Right renal cortex interstitium (tissue), 3 donors: ENCODE measurements around the gene NMRK2. TPM values are rescaled to one million over a fixed set of nuclear protein-coding genes. Genes with fewer than 3 reads are reported as not detected.
"Not testable (repeated sequence)": the region's sequence is repeated elsewhere in the genome, so short reads cannot be mapped to it uniquely, and the experiment has no call there.

Source experiments
- DNase-seq, 3 donors: peaks; one replicate each; pipeline ENCODE4 v3.0.0-alpha.2; 2013; ENCODE audit warnings: low read depth in 3 of 3, low spot score in 2 of 3
- polyA plus RNA-seq, 3 donors: library from polyadenylated mRNA; unstranded; fragments of 120-200 nt; gene quantifications; one replicate each; pipeline ENCODE4 v1.2.1, GENCODE V29; 2013; ENCODE audit not compliant: insufficient read length in 3 of 3

Gene NMRK2
- polyA plus RNA-seq, 3 donors, result 0.14 to 0.50 (median 0.27) TPM

DNA sequence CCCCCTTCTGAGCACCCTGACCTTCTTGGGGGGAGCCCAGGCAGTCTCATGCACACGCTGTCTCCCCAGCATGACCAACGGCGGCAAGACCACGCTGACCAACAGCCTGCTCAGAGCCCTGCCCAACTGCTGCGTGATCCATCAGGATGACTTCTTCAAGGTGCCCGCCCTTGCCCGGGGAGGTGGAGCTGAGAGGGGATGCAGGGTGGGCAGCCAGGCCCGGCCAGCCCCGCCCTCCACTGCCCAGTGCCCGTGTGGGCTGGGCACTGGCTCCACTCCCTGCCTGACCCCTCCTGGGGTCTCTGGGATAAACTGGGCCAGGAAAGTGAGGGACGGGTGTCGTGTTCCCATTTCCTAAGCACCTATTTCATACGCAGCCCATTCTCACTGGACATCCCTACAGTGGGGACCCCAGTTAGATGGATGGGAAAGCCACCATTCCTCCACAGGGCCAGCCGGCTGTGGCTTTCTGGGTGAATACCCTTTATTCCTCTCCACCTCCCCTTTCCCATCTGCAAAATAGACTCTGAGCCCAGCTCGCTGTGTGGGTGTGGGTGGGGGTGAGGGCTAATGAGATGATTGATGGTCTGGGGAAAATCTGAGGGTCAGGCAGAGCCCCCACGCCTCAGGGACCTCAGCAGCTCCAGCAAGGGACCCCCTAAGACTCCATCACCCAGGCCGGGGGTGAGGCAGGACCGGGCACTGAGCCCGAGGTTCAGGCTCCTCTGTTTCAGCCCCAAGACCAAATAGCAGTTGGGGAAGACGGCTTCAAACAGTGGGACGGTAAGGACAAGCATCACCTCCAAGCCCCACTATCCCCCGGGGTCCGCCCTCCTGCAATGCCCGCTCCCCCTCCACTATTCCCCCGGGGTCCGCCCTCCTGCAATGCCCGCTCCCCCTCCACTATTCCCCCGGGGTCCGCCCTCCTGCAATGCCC, 3.9 kb downstream of the NMRK2 start:
- DNase-seq, result no peak

DNA sequence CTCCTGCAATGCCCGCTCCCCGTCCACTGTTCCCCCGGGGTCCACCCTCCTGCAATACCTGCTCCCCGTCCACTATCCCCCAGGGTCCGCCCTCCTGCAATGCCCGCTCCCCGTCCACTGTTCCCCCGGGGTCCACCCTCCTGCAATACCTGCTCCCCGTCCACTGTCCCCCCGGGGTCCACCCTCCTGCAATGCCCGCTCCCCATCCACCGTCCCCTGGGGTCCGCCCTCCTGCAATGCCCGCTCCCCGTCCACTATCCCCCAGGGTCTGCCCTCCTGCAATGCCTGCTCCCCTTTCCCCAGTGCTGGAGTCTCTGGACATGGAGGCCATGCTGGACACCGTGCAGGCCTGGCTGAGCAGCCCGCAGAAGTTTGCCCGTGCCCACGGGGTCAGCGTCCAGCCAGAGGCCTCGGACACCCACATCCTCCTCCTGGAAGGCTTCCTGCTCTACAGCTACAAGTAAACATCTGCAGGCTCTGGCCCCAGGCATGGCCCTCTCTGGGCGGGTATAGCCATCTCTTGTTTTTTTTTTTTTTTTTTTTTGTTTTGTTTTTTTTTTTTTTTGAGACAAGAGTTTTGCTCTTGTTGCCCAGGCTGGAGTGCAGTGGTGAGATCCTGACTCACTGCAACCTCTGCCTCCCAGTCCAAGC, 5.6 kb downstream of the NMRK2 start:
- DNase-seq, result not testable (repeated sequence)

DNA sequence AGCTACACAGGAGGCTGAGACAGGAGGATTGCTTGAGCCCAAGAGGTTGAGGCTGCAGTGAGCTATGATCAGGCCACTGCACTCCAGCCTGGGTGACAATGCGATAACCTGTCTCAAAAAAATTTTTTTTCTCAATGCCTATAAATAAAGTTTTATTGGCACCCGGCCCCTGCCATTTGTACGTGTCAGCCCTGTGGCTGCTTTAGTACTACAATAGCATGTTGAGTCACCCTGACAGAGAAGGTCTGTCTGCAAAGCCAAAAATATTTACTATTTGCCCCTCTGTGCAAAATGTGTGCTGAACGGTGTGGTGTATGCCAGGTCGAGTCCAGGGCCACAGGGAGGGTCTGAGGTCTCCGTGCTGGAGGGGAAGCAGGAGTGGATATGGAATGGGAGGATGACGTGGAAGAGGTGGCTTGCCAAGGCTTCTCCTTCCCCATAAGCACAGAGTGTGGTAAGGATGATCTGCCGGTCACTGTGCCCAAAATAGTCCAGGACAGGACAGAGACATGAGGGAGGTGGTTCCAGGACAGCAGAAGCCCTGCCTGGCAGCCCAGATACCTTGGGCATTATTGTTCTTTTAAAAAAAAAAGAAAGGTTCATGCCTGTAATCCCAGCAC, 10.0 kb downstream of the NMRK2 start:
- DNase-seq, result no peak

DNA sequence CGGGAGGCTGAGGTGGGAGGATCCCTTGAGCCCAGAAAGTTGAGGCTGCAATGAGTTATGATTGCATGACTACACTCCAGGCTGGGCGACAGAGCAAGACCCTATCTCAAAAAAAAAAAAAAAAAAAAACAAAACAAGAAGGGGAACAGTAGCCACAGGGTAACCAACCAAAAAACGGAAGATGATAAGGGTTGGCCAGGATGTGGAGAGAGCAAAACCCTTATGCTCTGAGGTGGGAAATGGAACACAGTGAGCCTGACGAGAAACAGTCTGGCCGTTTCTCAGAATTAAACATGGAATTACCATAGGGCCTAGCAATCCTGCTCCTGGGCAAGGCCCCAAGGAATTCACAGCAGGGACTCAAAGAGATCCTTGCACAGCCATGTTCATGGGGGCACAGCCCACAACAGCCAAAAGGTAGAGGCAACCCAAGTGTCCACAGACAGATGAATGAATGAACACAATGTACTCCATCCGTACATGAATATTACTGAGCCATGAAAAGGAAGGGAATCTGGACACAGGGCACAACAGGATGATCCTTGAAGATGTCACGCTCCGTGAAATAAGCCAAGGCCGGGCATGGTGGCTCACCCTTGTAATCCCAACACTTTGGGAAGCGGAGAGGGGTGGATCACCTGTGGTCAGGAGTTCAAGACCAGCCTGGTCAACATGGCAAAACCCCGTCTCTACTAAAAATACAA, 11.3 kb downstream of the NMRK2 start:
- no peak for DNase-seq

DNA sequence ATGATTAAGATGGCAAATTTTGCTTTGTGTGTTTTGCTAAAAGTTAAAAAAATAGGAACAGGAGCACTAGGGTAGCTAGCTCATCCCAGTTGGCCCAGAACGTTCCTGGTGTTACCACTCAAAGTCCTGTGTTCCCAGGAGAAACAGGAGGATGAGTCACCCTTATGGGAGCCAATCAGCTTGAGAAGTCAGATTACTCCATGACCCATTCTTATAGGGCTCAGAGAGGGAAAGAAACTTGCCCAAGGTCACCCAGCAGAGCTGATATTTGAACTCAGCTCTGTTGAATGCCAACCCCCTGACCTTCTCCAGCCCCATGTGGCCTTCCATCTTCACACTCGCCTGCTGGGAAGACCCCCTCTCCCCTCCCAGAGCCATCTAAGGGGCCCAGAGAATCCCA, 13.0 kb downstream of the NMRK2 start:
- no peak for DNase-seq

DNA sequence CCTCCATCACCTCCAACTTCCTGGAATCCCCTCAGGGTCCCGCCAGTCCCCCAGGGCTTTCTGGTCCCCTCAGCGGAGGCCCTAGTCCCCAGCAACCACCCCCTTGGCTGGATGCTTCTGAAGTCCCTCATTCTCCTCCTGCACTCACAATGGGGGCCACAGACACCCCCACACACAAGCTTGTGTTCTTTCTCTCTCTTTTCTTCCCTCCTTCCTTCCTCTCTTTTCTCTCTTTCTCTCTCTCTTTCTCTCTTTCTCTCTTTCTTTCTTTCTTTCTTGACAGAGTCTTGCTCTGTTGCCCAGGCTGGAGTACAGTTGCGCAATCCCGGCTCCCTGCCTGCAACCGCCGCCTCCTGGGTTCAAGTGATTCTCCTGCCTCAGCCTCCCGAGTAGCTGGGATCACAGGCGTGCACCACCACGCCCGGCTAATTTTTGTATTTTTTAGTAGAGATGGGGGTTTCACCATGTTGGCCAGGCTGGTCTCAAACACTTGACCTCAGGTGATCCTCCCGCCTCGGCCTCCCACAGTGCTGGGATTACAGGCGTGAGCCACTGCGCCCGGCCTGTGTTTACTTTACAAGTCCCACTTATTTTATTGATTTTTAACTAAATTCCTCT, 14.6 kb downstream of the NMRK2 start:
- DNase-seq, result not testable (repeated sequence)

DNA sequence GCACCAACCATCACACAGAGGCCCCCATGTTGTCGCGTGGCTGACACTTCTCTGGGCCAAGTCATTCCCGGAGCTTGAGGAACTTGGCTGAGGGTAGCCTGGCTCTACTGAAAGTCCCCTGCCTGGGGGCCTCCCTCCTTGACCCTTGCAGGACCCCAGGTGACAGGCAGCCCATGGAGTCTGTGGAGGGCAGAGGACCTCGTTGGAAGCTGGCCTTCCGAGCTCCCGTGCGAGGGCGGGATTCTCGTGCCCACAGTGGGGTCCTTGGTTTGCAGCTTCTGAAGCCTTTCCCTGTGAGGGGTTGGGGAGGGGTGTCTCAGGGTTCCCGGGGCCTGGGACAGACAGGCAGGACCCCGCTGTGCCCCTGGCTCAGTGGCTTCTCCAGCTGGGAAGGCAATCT, 16.4 kb downstream of the NMRK2 start:
- no peak for DNase-seq

DNA sequence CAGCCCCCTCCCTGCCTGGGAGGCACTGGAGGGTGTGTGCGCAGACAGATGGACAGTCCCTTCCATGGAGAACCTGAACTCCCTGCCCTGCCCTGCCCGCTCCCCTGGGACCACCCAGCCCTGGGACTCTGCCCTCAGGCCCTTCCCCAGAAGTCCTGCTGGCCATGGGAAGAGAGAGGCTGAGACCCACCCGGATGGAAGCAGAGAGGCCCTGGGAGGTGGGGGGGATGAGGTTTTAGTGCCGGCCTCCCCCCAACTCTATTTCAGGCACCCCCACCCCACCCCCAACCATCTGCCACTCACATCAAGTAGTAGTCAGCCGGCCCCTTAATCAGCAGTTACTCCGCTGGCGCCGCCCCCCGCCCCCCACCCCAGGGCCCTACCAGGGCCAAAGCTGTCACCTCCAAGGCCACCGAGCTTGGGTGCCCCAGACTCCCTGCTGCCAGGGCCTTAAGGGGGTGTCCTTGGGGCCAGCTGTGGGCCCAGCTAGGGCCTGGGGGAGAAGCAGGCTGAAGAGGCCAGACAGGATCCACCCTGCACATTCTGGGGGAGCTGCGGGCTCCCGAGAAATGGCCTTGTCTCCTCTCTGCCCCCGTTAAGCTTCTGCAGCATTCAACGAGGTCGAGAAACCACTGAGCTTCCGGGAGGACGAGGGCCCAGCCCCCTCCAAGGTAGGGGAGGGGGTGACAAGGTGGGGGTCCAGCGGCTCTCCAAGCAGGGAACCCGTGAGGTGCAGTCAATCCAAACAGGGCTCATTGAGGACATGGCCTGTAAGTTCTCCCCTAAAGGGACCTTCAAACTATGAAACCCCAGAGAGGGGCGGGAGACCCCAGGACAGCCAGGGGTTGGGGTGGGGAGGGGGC, 17.4 kb downstream of the NMRK2 start:
- no peak for DNase-seq

DNA sequence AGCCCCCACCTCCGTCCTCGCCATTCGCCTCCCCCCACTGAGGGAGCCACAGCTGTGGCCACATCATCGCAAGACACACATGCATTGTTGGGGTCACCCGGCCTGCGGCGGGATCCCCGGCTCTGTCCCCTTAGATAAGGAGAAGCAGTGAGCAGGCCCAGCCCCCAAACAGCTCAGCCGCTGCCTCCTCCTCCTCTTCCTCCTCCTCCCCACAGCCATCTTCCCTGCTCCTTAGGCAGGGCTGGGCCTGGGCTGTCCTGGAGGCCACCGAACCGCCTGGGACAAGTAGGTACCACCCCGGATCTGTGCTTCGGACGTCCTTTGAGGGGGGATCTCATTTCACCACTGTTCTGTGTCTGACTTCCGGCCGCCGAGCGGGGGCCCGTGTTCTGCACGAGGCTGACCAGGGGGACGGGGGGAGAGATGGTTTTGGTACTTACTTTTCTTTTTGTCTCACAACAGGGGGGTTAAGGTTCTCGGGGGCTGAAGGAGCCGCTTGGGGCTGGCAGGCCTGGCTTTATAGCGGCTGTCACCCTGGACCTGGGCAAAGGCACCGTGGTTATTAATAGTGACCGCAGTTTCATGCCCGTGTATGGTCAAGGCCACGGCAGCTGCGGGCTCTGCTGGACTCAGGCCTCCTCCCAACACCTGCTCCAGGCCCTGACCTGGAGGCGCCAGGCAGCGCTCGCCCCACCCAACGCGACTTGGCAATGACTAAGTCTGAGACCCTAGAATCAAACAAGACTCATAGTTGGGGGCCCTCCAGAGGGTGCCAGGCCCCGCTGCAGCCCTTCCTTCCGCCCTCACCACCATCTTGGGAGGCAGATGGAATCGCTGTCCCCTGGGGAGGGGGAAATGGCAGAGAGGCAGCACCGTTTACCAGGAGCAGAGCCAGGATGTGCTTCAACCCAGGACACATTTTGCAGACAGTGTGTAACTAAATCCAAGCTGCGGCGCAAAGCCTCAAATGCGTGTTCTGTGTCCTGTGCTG, 18.3 kb downstream of the NMRK2 start:
- no peak for DNase-seq

DNA sequence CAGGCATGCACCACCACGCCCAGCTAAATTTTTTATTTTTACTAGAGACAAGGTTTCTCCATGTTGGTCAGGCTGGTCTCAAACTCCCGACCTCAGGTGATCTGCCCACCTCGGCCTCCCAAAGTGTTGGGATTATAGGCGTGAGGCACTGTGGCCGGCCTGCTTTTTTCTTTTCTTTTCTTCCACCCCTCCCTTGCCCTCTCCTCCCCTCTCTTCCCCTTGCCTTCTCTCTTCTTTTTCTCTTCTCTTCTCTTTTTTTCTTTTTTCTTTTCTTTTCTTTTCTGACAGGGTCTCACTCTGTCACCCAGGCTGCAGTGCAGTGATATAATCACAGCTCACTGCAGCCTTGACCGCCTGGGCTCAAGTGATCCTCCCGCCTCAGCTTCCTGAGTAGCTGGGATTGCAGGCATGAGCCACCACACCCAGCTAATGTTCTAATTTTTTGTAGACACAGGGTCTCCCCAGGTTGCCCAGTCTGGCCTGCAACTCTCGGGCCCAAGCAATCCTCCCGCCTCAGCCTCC, 19.9 kb downstream of the NMRK2 start:
- DNase-seq, result not testable (repeated sequence)

DNA sequence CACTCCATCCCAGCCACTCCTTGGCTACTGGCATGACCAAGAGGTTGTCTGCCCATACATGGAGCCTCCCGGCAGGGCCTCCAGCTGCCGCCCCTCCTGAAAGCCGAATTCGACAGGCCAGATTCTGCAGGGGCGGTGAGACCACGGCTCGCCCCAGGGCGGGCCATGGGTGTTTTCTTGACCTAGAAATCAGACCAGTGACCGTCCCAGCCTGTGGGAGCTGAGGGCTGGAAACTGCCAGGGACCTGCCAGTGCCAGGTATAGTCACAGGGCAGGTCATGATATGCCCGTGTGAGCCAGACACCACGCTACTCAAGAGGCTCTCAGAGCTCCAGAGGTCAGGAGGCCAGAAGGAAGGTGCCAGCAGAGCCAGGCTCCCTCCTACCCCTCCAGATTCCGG, 21.2 kb downstream of the NMRK2 start:
- DNase-seq, result no peak

DNA sequence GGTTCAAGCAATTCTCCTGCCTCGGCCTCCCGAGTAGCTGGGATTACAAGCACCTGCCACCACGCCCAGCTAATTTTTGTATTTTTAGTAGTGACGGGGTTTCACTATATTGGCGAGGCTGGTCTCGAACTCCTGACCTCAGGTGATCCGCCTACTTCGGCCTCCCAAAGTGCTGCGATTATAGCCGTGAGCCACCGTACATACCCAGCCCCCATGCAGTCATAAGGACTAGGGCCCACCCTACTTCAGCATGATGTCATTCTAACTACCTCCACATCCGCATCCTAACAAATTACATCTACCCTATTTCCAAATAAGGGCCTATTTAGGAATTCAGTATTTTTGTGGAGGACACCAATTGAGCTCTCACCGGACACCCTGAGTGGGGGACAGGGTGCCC, 22.4 kb downstream of the NMRK2 start:
- DNase-seq, result not testable (repeated sequence)

DNA sequence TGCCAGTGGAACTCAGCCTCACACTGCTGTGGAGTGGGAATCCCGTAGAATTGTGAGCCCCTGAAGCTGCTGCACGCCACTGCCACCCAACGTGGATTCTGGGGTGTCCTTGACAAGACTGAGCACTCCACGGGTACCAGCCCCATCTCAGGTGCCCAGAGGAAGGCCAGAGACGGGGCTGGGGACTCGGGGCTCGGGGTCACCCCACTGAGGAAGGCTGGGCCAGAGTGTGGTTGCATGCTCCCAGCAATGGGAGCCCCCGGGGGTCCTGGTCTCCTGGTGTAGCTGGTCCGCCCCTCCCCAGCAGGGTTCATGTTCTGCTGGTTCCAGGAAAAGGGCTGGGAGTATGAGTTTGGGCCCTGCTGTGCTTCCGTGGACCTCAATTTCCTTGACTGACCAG, 22.8 kb downstream of the NMRK2 start:
- DNase-seq, result no peak

DNA sequence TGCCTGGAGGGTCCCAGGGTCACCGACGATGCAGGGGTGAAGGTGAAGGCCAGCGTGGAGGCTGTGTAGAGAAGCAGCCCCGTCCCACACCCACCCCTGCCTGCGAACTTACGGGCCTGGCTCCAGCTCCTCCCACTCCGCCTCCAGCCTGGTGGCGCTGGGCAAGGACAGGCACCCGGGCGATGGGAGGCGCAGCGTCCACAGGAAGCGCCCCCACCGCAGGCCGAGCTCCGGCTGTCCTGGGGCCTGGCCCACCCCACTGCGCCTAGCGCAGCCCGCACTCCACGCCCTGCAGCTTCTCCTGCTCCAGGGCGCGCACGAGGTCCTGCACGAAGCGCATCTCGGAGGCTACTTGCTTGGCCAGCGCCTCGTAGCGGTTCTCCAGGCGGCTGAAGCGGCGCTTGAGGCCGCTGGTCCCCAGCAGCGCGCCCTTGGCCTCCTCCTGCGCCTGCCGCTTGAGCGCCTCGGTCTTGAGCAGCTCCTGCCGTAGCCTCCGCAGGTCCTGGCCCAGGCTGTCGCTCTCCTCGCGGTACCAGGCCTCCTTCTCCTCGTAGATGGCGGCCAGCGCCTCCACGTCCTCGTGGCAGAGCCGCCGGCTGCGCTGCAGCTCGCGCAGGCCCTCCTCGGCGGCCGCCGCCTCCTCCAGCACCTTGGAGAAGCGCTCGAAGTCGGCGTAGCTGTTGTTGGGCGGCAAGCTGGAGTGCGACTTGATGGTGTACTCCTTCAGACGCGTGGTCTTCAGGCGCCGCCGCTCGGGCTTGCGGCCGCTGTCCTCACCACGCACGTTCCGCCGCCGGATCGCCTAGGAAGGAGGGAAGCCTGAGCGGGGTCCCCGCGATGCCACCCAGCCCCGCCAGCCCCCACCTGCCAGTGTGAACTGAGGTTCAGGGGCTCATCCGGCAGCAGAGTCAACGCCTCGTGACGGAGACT, 26.2 kb downstream of the NMRK2 start:
- DNase-seq, result no peak

DNA sequence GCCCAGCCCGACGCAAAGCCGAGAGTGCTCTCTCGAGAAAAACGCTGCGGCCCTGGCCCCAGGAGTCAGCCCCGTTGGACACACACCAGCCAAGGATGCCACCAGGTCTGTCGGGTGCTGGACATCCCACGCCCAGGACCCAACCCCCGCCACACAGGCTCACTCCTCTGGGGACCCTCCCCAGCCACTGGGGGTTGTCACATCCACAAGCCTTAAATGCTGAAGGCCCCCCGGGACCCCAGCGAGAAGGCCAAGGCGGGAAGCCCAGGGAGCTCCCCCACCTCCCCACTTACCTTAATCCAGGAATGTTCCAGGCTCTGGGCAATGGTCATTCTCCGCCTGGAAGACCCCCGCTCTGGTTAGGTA, 26.9 kb downstream of the NMRK2 start:
- DNase-seq, result no peak

DNA sequence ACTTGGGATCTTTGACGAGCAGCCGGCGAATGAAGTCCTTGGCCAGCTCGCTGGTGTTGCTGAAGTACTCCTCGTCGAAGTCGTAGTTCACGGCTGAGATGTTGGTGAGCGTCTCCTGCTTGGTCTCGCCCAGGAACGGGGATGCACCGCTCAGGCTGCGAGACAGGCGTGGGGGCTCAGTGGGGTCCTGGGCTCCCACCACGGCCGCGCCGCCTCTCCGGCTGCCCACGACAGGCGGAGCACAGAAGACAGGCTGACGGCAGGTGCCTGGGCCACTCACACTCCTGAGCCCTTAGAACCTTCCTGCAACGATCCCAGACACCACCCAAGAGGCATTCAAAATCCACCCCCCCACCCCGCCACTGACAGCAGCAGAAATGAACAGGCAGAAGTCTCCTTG, 28.1 kb downstream of the NMRK2 start:
- DNase-seq, result no peak
